NB4 (cell line): Measurements from ENCODE around the gene THSD4.

Experiments
- POLR2A ChIP-seq: IDR thresholded peaks from 2 replicates; pipeline ENCODE4 v1.6.1; 2011; ENCODE audit warnings: mild to moderate bottlenecking; ENCODE audit not compliant: insufficient read length; ENCODE audit errors: extremely low read depth
- TF ChIP-seq, protein P1 (sequence below): IDR thresholded peaks from one replicate; pipeline ENCODE4 v1.5.1; 2012; ENCODE audit warnings: low read depth, low read length

- TF ChIP-seq, protein P1, sequence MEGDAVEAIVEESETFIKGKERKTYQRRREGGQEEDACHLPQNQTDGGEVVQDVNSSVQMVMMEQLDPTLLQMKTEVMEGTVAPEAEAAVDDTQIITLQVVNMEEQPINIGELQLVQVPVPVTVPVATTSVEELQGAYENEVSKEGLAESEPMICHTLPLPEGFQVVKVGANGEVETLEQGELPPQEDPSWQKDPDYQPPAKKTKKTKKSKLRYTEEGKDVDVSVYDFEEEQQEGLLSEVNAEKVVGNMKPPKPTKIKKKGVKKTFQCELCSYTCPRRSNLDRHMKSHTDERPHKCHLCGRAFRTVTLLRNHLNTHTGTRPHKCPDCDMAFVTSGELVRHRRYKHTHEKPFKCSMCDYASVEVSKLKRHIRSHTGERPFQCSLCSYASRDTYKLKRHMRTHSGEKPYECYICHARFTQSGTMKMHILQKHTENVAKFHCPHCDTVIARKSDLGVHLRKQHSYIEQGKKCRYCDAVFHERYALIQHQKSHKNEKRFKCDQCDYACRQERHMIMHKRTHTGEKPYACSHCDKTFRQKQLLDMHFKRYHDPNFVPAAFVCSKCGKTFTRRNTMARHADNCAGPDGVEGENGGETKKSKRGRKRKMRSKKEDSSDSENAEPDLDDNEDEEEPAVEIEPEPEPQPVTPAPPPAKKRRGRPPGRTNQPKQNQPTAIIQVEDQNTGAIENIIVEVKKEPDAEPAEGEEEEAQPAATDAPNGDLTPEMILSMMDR: no peak
- no peak for TF ChIP-seq POLR2A
Observed at GRCh38 chr15:71708741-71709140, 593.5 kb downstream of the THSD4 start.
